ENCODE measurements around the gene HDDC3.

The HDDC3 gene

GRCh38 chr15:90953947-90954711, 21.8 kb upstream of the HDDC3 start:
- no peak for FAIRE-seq

GRCh38 chr15:90952901-90953677, 20.7 kb upstream of the HDDC3 start:
- no peak for FAIRE-seq

- no peak for FAIRE-seq
These were observed 18.3 kb upstream of the HDDC3 start for GRCh38 chr15:90950676-90951075.

- FAIRE-seq: no peak
These were observed 17.8 kb upstream of the HDDC3 start for GRCh38 chr15:90949979-90950675.

- no peak for FAIRE-seq
These were observed 16.2 kb upstream of the HDDC3 start for GRCh38 chr15:90948506-90948905.

GRCh38 chr15:90947577-90948357, 15.4 kb upstream of the HDDC3 start:
- FAIRE-seq: no peak

GRCh38 chr15:90946941-90947576, 14.7 kb upstream of the HDDC3 start:
- no peak for FAIRE-seq

- FAIRE-seq: no peak
These were observed 14.2 kb upstream of the HDDC3 start for GRCh38 chr15:90946538-90946937.

GRCh38 chr15:90945091-90945490, 12.7 kb upstream of the HDDC3 start:
- no peak for FAIRE-seq

- no peak for FAIRE-seq
These were observed 10.2 kb upstream of the HDDC3 start for GRCh38 chr15:90942354-90943120.

- no peak for FAIRE-seq
These were observed 8.7 kb upstream of the HDDC3 start for GRCh38 chr15:90941038-90941437.

GRCh38 chr15:90939756-90940155, 7.4 kb upstream of the HDDC3 start:
- no peak for FAIRE-seq

- FAIRE-seq: no peak
These were observed 5.9 kb upstream of the HDDC3 start for GRCh38 chr15:90938261-90938660.

- FAIRE-seq: no peak
These were observed 4.5 kb upstream of the HDDC3 start for GRCh38 chr15:90936823-90937222.

- FAIRE-seq: no peak
These were observed 2.8 kb upstream of the HDDC3 start, which contains the start of gene UNC45A for GRCh38 chr15:90934949-90935751. Gene UNC45A (plus strand): TSS chr15:90935285. CDS start chr15:90935325, 40 bp downstream.

- FAIRE-seq: no peak
These were observed 2.1 kb upstream of the HDDC3 start for GRCh38 chr15:90934256-90934948.

GRCh38 chr15:90933301-90933700, 952 bp upstream of the HDDC3 start:
- no peak for FAIRE-seq

- FAIRE-seq: no peak
These were observed 277 bp upstream of the HDDC3 start for GRCh38 chr15:90932660-90932991.

- FAIRE-seq: no peak
These were observed 848 bp downstream of the HDDC3 start for GRCh38 chr15:90931575-90931827.

GRCh38 chr15:90930861-90931574, 1.3 kb downstream of the HDDC3 start:
- no peak for FAIRE-seq
